Upper lobe of right lung (tissue), 1 donor: ENCODE measurements around the gene CD38. TPM values are rescaled to one million over a fixed set of nuclear protein-coding genes. Genes with fewer than 3 reads are reported as not detected.
A peak's percentile ranks its signal among the peaks of the same experiment; 100 is the strongest.

Source experiments
- ATAC-seq: fragments of 200-7000 bp; cut with Tn5 transposase; one replicate; pipeline ENCODE4 v1.9.1; 2020; ENCODE audit warnings: mild to moderate bottlenecking, moderate library complexity
- DNase-seq: peaks from one replicate; pipeline ENCODE4 v3.0.0-alpha.2; 2020
- H3K27ac ChIP-seq: fragments of 200-600 bp; one replicate; pipeline ENCODE4 v1.8.0; 2022
- H3K27me3 ChIP-seq: fragments of 200-600 bp; one replicate; pipeline ENCODE4 v1.8.0; 2022; ENCODE audit warnings: mild to moderate bottlenecking
- H3K36me3 ChIP-seq: fragments of 200-600 bp; one replicate; pipeline ENCODE4 v1.8.0; 2022
- H3K4me1 ChIP-seq: fragments of 200-600 bp; one replicate; pipeline ENCODE4 v1.8.0; 2022
- H3K4me3 ChIP-seq: fragments of 200-600 bp; one replicate; pipeline ENCODE4 v1.8.0; 2022; ENCODE audit warnings: mild to moderate bottlenecking
- H3K9me3 ChIP-seq: fragments of 200-600 bp; one replicate; pipeline ENCODE4 v1.8.0; 2022
- intact Hi-C: fragments of 100-400 bp; cut with DNase I; formaldehyde crosslinking; loops from one replicate; pipeline ENCODE4 v1.11.0; 2022
- total RNA-seq: library from RNA; stranded (reverse); fragmentation: NEBNext Ultra II Directional; extraction: Animal tissue kit (Norgen Biotek cat#: 25700); gene quantifications from one replicate; pipeline ENCODE4 v1.2.1, GENCODE V29; 2021
- TF ChIP-seq, protein P1 (sequence below): fragments of 200-600 bp; IDR thresholded peaks from one replicate; pipeline ENCODE4 v1.8.0; 2022; ENCODE audit warnings: antibody characterized with exemption
- donor health status: DM: no; HTN: yes; CAD: no; lungs with severe emphysema.

Gene CD38
- total RNA-seq, 1 donor from 2014 or later, result 2.4 TPM

DNA sequence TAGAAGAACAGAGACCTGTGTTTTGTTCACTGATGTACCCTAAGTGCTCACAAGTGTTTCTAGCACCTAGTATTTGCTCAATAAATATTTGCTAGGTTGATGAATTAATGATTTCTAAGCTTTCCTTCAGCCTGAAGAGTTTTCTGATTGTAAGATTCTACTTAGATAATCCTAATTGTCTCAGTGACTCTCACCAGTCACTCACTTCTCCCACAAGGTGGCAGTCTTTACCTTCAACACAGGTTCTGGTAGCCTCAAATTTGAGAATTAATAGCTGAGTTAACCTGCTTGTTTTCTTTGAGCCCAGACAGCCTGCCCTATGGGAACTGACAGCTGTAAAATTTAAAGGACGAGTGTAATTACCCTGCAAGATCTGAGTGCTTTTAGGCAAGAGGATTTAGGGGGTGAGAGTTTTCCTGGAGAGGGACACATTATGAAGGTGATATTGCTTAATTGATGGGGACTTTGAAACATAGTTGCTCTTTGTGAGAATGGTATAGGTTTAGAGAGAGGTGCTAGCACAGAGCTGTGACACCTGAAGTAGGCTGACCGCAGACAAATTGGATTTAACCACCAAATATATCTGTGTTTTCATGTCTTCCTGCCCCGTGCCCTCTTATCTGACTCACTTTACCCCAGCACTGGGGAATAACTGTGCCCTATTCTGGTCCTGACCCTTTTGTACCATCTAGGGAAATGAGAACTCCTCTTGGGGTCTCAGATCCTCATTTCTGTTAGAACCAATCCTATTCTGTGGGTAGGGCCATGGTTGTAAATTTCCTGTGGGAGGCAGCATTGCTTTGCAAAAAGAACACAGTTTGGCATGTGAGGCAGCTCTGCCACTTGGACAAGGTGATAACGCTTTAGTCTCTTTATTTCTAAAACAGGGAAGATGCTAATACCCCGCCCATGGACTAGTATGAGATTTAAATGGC lies 27.7 kb downstream of the CD38 start:
- DNase-seq (no peak), ATAC-seq (peak; percentile 90)
- H3K4me3 ChIP-seq, result no peak overlapping the region
- H3K27ac ChIP-seq, result no peak overlapping the region
- no peaks in the 10 kb centered on the region for H3K36me3 ChIP-seq
- H3K27me3 ChIP-seq, result no peaks in the 10 kb centered on the region
- H3K4me1 ChIP-seq, result no peaks in the 10 kb centered on the region
- H3K9me3 ChIP-seq, result no peaks in the 10 kb centered on the region
- TF ChIP-seq, protein P1, sequence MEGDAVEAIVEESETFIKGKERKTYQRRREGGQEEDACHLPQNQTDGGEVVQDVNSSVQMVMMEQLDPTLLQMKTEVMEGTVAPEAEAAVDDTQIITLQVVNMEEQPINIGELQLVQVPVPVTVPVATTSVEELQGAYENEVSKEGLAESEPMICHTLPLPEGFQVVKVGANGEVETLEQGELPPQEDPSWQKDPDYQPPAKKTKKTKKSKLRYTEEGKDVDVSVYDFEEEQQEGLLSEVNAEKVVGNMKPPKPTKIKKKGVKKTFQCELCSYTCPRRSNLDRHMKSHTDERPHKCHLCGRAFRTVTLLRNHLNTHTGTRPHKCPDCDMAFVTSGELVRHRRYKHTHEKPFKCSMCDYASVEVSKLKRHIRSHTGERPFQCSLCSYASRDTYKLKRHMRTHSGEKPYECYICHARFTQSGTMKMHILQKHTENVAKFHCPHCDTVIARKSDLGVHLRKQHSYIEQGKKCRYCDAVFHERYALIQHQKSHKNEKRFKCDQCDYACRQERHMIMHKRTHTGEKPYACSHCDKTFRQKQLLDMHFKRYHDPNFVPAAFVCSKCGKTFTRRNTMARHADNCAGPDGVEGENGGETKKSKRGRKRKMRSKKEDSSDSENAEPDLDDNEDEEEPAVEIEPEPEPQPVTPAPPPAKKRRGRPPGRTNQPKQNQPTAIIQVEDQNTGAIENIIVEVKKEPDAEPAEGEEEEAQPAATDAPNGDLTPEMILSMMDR, result peak; percentile 74
- intact Hi-C loops, result no loop called here

DNA sequence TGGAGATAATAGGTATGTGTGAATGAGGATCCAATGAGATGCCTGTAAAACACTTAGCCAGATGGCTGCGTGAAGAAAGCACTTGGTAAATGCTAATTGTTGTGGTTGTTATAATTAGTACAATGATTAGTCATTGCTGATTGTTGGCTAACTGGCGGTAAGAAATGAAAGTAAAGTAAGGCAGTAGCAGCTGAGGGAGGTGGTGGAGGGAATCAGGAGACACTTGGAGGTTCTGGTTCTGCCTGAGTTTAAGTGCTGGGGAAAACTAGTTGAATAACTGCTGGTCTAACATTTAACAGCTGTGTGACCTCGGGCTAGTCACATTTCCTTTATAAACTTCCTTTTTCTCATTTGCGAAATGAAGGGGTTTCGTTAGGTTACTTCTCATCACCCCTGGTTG lies 30.9 kb downstream of the CD38 start:
- Histone ChIP-seq H3K27ac (no peak overlapping the region), H3K27me3 (no peaks in the 10 kb centered on the region), H3K36me3 (no peaks in the 10 kb centered on the region), H3K4me3 (no peak overlapping the region), H3K9me3 (no peaks in the 10 kb centered on the region), H3K4me1 (no peaks in the 10 kb centered on the region)
- TF ChIP-seq, protein P1, result no peak
- DNase-seq (no peak), ATAC-seq (peak; percentile 73)
- intact Hi-C loops, result no loop called here

DNA sequence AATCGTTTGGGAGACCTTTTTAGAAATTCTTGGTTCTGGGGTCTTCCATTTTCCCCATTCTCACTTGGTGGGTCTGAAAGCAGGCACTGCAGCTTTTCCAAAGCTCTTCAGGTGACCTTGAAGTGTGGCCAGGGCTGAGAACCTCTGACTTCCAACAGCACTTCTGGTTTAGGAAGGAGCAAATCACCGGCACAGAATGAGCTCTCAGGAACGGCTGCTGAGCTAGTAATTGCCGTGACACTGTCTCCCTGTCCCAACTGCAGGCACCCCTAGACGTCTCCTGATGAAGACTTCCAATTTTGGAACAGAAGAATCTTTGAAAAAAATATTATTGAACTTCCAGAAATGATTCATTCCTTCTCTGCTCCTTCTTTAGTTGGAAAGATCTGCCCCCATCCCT lies 31.3 kb downstream of the CD38 start:
- ATAC-seq (peak; percentile 7), DNase-seq (no peak)
- Histone ChIP-seq H3K36me3 (no peaks in the 10 kb centered on the region), H3K27ac (no peak overlapping the region), H3K4me3 (no peak overlapping the region), H3K27me3 (no peaks in the 10 kb centered on the region), H3K9me3 (no peaks in the 10 kb centered on the region), H3K4me1 (no peaks in the 10 kb centered on the region)
- TF ChIP-seq, protein P1, result no peak
- intact Hi-C loops, result no loop called here

DNA sequence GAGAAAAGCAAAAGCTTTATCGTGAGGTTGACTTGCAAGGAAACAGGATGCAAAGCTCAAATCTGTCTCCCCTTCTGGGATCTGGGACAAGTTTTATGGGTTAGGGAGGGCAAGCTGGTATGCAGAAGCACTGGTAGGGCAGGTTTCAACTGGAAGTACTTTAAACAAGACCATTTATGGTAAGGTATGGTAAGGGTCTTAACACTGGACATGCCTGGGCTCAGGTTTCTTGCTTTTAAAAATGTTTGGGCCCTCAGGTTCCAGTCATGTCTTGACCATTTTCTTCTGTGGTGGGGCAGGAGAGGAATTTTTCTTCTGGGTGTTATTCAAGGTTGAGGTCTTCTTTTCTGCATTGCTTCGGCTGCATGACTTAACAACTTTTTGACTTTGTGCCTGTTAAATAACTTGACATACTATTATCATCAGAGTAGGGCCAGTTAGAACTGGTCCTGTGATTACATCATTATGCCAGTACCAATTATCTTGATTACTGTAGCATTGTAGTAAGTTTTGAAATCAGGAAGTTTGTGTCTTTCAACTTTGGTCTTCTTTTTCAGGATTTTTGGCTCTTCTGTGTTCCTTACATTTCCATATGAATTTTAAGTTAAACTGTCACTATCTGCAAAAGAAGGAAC lies 33.7 kb downstream of the CD38 start:
- H3K4me1 ChIP-seq, result no peaks in the 10 kb centered on the region
- no peak overlapping the region for H3K4me3 ChIP-seq
- H3K27ac ChIP-seq, result no peak overlapping the region
- H3K36me3 ChIP-seq, result no peaks in the 10 kb centered on the region
- no peaks in the 10 kb centered on the region for H3K27me3 ChIP-seq
- intact Hi-C loops, result no loop called here
- TF ChIP-seq, protein P1, result no peak
- DNase-seq, result no peak
- H3K9me3 ChIP-seq, result no peaks in the 10 kb centered on the region
- ATAC-seq, result no peak

DNA sequence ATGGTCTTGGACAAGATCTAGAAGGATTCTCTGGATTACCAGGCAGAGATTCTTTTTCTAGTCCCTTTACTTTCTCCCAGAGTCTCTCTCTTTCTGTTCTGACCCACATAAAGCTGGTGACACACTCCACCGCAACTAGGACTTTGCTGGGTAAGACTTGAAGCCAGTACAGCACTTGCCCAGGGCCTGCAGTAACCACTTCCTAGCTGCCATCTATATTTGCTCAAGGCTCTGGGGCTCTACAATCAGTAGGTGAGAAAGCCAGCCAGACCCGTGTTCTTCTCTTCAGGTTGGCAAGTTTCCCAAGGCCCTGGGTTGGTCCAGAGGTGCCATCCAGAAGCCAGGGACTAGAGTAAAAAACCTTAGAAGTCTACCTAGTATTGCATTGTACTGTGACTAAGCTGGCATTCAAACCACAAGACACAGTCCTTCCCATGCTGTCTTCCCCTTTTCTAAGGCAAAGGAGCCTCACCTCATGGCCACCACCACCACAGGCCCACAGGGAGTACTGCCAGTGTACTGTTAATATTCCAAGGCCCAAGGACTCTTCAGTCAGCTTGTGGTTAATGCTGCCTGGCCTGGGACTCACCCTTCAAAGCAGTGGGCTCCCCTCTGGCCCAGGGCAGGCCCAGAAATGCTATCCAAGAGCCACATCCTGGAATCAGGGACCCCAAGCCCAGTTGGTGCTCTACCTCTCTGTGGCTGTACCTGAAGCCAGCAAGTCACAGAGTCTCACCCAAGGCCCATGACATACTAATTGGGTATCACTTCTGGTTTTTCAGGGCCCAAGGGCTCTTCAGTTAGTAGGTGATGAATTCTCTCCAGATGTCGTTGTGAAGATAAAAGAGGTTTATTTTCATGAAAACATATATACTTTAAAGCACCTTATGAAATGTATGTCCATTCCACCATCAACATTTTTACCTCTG lies 54.7 kb downstream of the CD38 start:
- TF ChIP-seq, protein P1, result no peak
- no peak overlapping the region for H3K27ac ChIP-seq
- H3K4me1 ChIP-seq, result no peaks in the 10 kb centered on the region
- intact Hi-C loops, result no loop called here
- no peak overlapping the region for H3K4me3 ChIP-seq
- no peaks in the 10 kb centered on the region for H3K27me3 ChIP-seq
- H3K9me3 ChIP-seq, result no peaks in the 10 kb centered on the region
- ATAC-seq (peak; percentile 66), DNase-seq (no peak)
- H3K36me3 ChIP-seq, result no peaks in the 10 kb centered on the region
